Body of pancreas (tissue), 4 donors: Measurements from ENCODE around the gene SP6.

Experiments used
- CTCF ChIP-seq, 7 experiments: fragments of 450-650 bp in 4 of 7; fragments of 200-600 bp in 3 of 7; sonication (generic) in 3 of 7; IDR thresholded peaks; one replicate each; pipeline ENCODE4 v1.5.1; 2016 to 2019; ENCODE audit warnings: antibody characterized with exemption in 7 of 7
- POLR2A ChIP-seq, 3 donors: fragments of 450-650 bp; IDR thresholded peaks; one replicate each; pipeline ENCODE4 v1.6.1; 2016; ENCODE audit warnings: antibody characterized with exemption in 3 of 3, mild to moderate bottlenecking in 2 of 3

- TF ChIP-seq CTCF (IDR thresholded peaks at IDR 0.05) (no peak), POLR2A (IDR thresholded peaks at IDR 0.05) (no peak)
These were observed 20.5 kb downstream of the SP6 start for GRCh38 chr17:47830396-47831002.
